ENCODE measurements around the gene CYRIA.

DNA sequence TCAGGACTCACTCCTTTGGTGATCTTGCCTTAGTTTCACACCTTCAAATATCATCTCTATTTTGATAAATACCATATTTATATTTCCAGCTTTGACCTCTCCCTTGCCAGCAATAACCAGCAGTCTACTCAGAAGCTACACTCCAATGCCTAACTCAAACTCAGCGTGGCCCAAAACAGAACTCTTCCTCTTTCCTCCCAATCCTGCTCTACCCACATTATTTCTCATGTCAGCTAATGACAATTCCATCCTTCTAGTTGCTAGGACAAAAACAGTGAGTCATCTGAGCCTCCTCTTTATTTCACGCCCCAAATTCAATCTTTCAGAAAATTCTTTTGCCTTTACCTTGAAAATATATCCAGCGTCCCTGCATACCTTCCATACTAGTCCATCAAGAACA is 23.5 kb downstream of the CYRIA start:
- TF ChIP-seq POLR2A (IDR thresholded peaks at IDR 0.05; ENCODE audit: low read length) (no peak), GATA1 (IDR thresholded peaks at IDR 0.05; ENCODE audit: low read depth, low read length) (no peak)

Data from erythroblast (primary cell).